Esophagus muscularis mucosa (tissue), 4 donors: Measurements from ENCODE around the gene TTBK2. TPM values are rescaled to one million over a fixed set of nuclear protein-coding genes. Genes with fewer than 3 reads are reported as not detected.

Source experiments
- DNase-seq: peaks from one replicate; pipeline ENCODE4 v3.0.0-alpha.2; 2017; ENCODE audit errors: extremely low spot score
- H3K27ac ChIP-seq, 4 donors: fragments of 200-600 bp; sonication (generic); replicated peaks in 1 of 4; 1 replicate in 3 of 4; 2 replicates in 1 of 4; pipeline ENCODE4 v1.5.1; 2016 to 2019; ENCODE audit warnings: mild to moderate bottlenecking in 1 of 4
- H3K27me3 ChIP-seq, 4 donors: fragments of 200-600 bp; sonication (generic); one replicate each; pipeline versions ENCODE4 v1.5.1 to v1.6.0; 2016 to 2019
- H3K36me3 ChIP-seq, 4 donors: fragments of 200-600 bp; sonication (generic); one replicate each; pipeline ENCODE4 v1.5.1; 2016 to 2019
- H3K4me1 ChIP-seq, 4 donors: fragments of 200-600 bp; sonication (generic); one replicate each; pipeline ENCODE4 v1.5.1; 2016 to 2019
- H3K4me3 ChIP-seq, 4 donors: fragments of 200-600 bp; sonication (generic); 1 replicate in 2 of 4; 2 replicates in 2 of 4; pipeline ENCODE4 v1.5.1; 2016 to 2019; ENCODE audit warnings: mild to moderate bottlenecking in 4 of 4, moderate library complexity in 1 of 4
- H3K9me3 ChIP-seq, 4 donors: fragments of 200-600 bp; sonication (generic); 1 replicate in 3 of 4; 2 replicates in 1 of 4; pipeline ENCODE4 v1.5.1; 2016 to 2019
- EP300 ChIP-seq: sonication (generic); formaldehyde crosslinking; IDR thresholded peaks from one replicate; pipeline ENCODE4 v1.6.1; 2017; ENCODE audit warnings: antibody characterized with exemption
- POLR2A ChIP-seq: fragments of 450-650 bp; IDR thresholded peaks from one replicate; pipeline ENCODE4 v1.6.1; 2017; ENCODE audit warnings: antibody characterized with exemption, moderate library complexity, mild to moderate bottlenecking, low read depth
- POLR2AphosphoS5 ChIP-seq, 2 donors: sonication (generic); formaldehyde crosslinking; IDR thresholded peaks; one replicate each; pipeline ENCODE4 v1.6.1; 2017; ENCODE audit warnings: antibody characterized with exemption in 2 of 2
- WGBS: methylation state at CpG from one replicate; pipeline ENCODE4 v1.1.5; 2018; 5-methylcytosine and 5-hydroxymethylcytosine counted together
- intact Hi-C: fragments of 100-400 bp; cut with DNase I; formaldehyde crosslinking; loops from one replicate; pipeline ENCODE4 v1.15.1; 2023
- total RNA-seq, 4 donors: library from RNA; depleted of rRNA; stranded (reverse); fragments of >200 nt; gene quantifications; one replicate each; pipeline versions ENCODE4 v1.1.0 to v1.2.1, GENCODE V29; 2016
- TF ChIP-seq, protein P1 (sequence below), 3 experiments: fragments of 200-600 bp in 2 of 3; fragments of 450-650 bp in 1 of 3; sonication (generic) in 2 of 3; IDR thresholded peaks; one replicate each; pipeline ENCODE4 v1.5.1; 2017 to 2019; ENCODE audit warnings: antibody characterized with exemption in 3 of 3, mild to moderate bottlenecking in 2 of 3, moderate library complexity in 1 of 3

Gene TTBK2
- total RNA-seq, 4 donors from 2014 or later, result 19.4 to 33.0 (median 25.1) TPM

DNA sequence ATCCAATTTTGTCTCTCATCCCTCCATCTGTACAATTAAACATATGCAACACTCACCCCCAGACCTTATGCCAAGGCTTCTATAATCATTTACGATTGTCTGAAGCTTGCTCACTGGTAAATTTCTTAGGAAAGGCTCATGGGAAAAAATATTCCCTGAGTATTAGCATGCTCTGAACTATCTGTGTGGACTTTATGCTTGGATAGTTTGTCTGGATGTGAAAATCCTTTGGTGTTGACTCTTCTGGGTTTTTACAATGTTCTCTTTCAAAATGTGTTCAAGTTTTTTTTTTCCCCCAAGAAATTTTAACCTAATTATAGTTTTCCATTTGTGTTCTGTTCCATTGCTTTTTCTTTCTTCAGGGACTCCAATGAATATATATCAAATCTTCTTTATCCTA is 19.9 kb upstream of the TTBK2 start:
- WGBS, result 89% methylated on average over 1 of the region's 1 CpG
- no peaks in the 10 kb centered on the region for H3K4me1 ChIP-seq

DNA sequence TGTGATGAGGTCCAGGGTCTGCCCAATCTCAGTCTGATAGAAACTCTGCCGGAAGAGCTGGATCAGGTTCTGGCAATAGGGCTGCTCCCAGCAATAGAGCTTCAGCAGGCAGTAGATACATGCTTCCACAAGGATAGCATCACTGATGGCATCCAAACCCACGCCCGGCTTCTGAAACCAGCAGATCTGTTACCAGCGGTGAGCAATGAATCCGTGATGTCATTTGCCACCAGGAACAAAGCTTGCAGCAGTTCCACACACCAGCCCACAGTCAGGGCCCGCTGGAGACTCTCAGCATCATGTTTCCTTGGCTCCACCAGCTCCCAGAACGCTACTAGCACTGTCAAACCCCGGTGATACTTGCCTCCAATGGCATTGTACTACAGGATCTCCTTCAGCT is 19.3 kb upstream of the TTBK2 start:
- Histone ChIP-seq H3K4me3 (no peak overlapping the region), H3K27me3 (no peaks in the 10 kb centered on the region), H3K4me1 (no peaks in the 10 kb centered on the region), H3K27ac (no peak overlapping the region), H3K36me3 (peaks cover 0 to 21% (median 12%) of the 10 kb centered on the region in 4 donors), H3K9me3 (no peaks in the 10 kb centered on the region)
- DNase-seq, result no peak
- 92% methylated on average over 8 of the region's 8 CpGs for WGBS
- TF ChIP-seq POLR2A (no peak), EP300 (no peak), POLR2AphosphoS5 (IDR thresholded peaks at IDR 0.05) (no peak)
- TF ChIP-seq, protein P1, sequence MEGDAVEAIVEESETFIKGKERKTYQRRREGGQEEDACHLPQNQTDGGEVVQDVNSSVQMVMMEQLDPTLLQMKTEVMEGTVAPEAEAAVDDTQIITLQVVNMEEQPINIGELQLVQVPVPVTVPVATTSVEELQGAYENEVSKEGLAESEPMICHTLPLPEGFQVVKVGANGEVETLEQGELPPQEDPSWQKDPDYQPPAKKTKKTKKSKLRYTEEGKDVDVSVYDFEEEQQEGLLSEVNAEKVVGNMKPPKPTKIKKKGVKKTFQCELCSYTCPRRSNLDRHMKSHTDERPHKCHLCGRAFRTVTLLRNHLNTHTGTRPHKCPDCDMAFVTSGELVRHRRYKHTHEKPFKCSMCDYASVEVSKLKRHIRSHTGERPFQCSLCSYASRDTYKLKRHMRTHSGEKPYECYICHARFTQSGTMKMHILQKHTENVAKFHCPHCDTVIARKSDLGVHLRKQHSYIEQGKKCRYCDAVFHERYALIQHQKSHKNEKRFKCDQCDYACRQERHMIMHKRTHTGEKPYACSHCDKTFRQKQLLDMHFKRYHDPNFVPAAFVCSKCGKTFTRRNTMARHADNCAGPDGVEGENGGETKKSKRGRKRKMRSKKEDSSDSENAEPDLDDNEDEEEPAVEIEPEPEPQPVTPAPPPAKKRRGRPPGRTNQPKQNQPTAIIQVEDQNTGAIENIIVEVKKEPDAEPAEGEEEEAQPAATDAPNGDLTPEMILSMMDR (IDR thresholded peaks at IDR 0.05), result no peak
- intact Hi-C loops, result loop anchor here (10.0 kb wide), 2 partner anchors 55 to 75 kb away; no protein-coding TSS in a partner anchor

More for the DNA sequence above, 19.9 kb upstream of the TTBK2 start:
- no peak overlapping the region for H3K4me3 ChIP-seq
- H3K27me3 ChIP-seq, result no peaks in the 10 kb centered on the region
- no peaks in the 10 kb centered on the region for H3K9me3 ChIP-seq
- no peak overlapping the region for H3K27ac ChIP-seq
- H3K36me3 ChIP-seq, result peaks cover under 1 to 28% (median 19%) of the 10 kb centered on the region in 4 donors
- intact Hi-C loops, result no loop called here
- TF ChIP-seq, protein P1 (IDR thresholded peaks at IDR 0.05), result no peak
- TF ChIP-seq EP300 (no peak), POLR2A (no peak), POLR2AphosphoS5 (IDR thresholded peaks at IDR 0.05) (no peak)
- DNase-seq, result no peak

DNA sequence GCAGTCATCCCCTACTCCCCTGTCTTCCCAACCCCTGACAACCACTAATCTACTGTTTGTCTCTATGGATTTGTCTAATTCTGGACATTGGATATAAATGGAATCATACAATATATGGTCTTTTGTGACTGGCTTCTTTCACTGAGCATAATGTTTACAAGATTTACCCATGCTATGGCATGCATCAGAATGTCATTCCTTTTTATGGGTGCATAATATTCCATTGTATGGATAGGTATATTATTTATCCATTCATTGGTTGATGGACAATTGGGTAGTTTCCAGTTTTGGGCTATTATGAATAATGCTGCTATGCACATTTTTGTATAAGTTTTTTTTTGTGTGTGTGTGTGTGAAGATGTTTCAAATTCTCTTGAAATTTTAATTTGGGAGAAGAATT is 16.6 kb upstream of the TTBK2 start:
- TF ChIP-seq, protein P1 (IDR thresholded peaks at IDR 0.05), result no peak
- no peak for TF ChIP-seq POLR2AphosphoS5 (IDR thresholded peaks at IDR 0.05)
- no peak for TF ChIP-seq EP300
- TF ChIP-seq POLR2A, result no peak
- H3K27me3 ChIP-seq, result no peaks in the 10 kb centered on the region
- H3K4me3 ChIP-seq, result no peak overlapping the region
- no peaks in the 10 kb centered on the region for H3K9me3 ChIP-seq
- no peak overlapping the region for H3K27ac ChIP-seq
- intact Hi-C loops, result loop anchor here (10.0 kb wide), 2 partner anchors 58 to 72 kb away; no protein-coding TSS in a partner anchor
- H3K36me3 ChIP-seq, result peaks cover 0 to 2% (median 0%) of the 10 kb centered on the region in 4 donors
- H3K4me1 ChIP-seq, result peaks cover 0 to 3% (median 0%) of the 10 kb centered on the region in 4 donors
- DNase-seq, result no peak

DNA sequence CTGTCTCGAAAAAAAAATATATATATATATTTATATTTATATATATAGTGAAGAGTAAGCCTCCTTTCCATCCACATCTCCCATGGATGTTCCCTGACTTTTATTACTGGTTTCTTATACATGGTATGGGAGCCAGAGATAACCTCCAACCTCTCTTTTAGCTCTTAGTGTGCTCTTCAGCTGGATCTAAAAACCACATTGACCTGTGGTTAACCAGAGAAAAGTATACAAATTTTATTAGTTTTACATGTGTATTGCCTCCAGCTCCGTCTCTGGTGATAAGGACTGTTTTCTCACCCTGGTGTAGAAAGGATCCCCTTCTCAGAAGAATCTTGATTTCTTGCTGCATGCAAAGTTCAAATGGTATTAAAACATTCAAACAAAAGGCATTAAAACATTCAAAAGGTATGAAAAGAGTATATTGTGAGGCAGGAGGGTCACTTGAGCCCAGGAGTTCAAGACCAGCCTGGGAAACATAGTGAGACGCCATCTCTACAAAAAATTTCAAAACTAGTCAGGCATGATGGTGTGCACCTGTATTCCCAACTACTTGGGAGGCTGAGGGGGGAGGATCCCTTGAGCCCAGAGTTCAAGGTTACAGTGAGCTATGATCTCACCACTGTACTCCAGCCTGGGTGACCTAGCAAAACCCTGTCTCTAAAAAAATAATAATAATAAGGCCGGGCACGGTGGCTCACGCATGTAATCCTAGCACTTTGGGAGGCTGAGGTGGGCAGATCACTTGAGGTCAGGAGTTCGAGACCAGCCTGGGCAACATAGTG is 13.5 kb upstream of the TTBK2 start:
- intact Hi-C loops, result loop anchor here (10.0 kb wide), 2 partner anchors 61 to 69 kb away; no protein-coding TSS in a partner anchor
- WGBS, result 79% methylated on average over 7 of the region's 7 CpGs
- Histone ChIP-seq H3K9me3 (no peaks in the 10 kb centered on the region), H3K36me3 (no peaks in the 10 kb centered on the region), H3K4me3 (no peak overlapping the region), H3K27me3 (no peaks in the 10 kb centered on the region), H3K27ac (no peak overlapping the region), H3K4me1 (peaks cover 0 to 3% (median 0%) of the 10 kb centered on the region in 4 donors)
- no peak for DNase-seq
- TF ChIP-seq, protein P1 (IDR thresholded peaks at IDR 0.05), result no peak
- TF ChIP-seq POLR2A, result no peak
- no peak for TF ChIP-seq EP300
- no peak for TF ChIP-seq POLR2AphosphoS5 (IDR thresholded peaks at IDR 0.05)
